Gastroesophageal sphincter (tissue), 3 donors: ENCODE results near the gene TSPAN5.

ENCODE experiments used
- EP300 ChIP-seq: sonication (generic); formaldehyde crosslinking; IDR thresholded peaks from one replicate; pipeline ENCODE4 v1.6.1; 2017; ENCODE audit warnings: antibody characterized with exemption, mild to moderate bottlenecking
- POLR2A ChIP-seq, 2 donors: fragments of 450-650 bp; IDR thresholded peaks; one replicate each; pipeline ENCODE4 v1.6.1; 2017; ENCODE audit warnings: antibody characterized with exemption in 2 of 2, mild to moderate bottlenecking in 2 of 2, moderate library complexity in 1 of 2
- POLR2AphosphoS5 ChIP-seq: sonication (generic); formaldehyde crosslinking; IDR thresholded peaks from one replicate; pipeline ENCODE4 v1.6.1; 2017; ENCODE audit warnings: antibody characterized with exemption
- TF ChIP-seq, protein P1 (sequence below), 4 experiments: fragments of 200-600 bp in 2 of 4; fragments of 450-650 bp in 2 of 4; sonication (generic) in 1 of 4; IDR thresholded peaks; one replicate each; pipeline ENCODE4 v1.5.1; 2017 to 2019; ENCODE audit warnings: antibody characterized with exemption in 4 of 4, mild to moderate bottlenecking in 2 of 4, moderate library complexity in 2 of 4

DNA sequence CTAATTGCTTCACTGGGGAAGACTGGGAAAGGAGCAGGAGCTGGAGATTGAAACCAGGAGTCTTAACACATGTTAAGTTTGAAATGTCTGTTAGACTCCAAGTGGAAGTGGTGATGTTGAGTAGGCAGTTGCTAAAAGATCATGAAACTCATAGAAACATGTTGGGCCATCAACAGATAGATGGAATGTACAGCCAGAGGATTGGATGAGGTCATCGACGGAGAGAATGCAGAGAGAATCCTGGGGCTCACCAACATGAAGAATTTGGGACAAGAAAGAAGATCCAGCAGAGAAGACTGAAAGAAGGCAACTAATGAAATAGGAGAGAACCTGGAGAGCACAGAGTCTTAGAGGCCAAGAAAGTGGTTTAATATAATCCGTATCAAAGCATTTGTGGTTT is 19.4 kb upstream of the TSPAN5 start:
- no peak for TF ChIP-seq POLR2AphosphoS5
- TF ChIP-seq, protein P1, sequence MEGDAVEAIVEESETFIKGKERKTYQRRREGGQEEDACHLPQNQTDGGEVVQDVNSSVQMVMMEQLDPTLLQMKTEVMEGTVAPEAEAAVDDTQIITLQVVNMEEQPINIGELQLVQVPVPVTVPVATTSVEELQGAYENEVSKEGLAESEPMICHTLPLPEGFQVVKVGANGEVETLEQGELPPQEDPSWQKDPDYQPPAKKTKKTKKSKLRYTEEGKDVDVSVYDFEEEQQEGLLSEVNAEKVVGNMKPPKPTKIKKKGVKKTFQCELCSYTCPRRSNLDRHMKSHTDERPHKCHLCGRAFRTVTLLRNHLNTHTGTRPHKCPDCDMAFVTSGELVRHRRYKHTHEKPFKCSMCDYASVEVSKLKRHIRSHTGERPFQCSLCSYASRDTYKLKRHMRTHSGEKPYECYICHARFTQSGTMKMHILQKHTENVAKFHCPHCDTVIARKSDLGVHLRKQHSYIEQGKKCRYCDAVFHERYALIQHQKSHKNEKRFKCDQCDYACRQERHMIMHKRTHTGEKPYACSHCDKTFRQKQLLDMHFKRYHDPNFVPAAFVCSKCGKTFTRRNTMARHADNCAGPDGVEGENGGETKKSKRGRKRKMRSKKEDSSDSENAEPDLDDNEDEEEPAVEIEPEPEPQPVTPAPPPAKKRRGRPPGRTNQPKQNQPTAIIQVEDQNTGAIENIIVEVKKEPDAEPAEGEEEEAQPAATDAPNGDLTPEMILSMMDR (IDR thresholded peaks at IDR 0.05) = no peak
- no peak for TF ChIP-seq EP300
- no peak for TF ChIP-seq POLR2A (IDR thresholded peaks at IDR 0.05)
